BE2C (cell line): ENCODE results near the gene NEURL1.

Experiments
- DNase-seq: peaks from one replicate; pipeline ENCODE4 v3.0.0-alpha.2; 2020
- H3K27me3 ChIP-seq: fragments of 250-450 bp; sonication (Bioruptor Pico); 2 replicates; pipeline ENCODE4 v1.5.1; 2020; ENCODE audit warnings: mild to moderate bottlenecking
- H3K36me3 ChIP-seq: fragments of 250-450 bp; sonication (Bioruptor Pico); 2 replicates; pipeline ENCODE4 v1.5.1; 2020; ENCODE audit warnings: mild to moderate bottlenecking
- H3K4me1 ChIP-seq: fragments of 250-450 bp; sonication (Bioruptor Pico); 2 replicates; pipeline ENCODE4 v1.5.1; 2020
- H3K4me3 ChIP-seq: 2 replicates; pipeline ENCODE4 v1.5.1; 2011; ENCODE audit warnings: low read depth, low read length
- H3K9me3 ChIP-seq: fragments of 250-450 bp; sonication (Bioruptor Pico); 2 replicates; pipeline ENCODE4 v1.5.1; 2020
- TF ChIP-seq, protein P1 (sequence below): IDR thresholded peaks from 2 replicates; pipeline ENCODE4 v1.5.1; 2012; ENCODE audit warnings: mild to moderate bottlenecking, low read depth, low read length

Gene NEURL1

DNA sequence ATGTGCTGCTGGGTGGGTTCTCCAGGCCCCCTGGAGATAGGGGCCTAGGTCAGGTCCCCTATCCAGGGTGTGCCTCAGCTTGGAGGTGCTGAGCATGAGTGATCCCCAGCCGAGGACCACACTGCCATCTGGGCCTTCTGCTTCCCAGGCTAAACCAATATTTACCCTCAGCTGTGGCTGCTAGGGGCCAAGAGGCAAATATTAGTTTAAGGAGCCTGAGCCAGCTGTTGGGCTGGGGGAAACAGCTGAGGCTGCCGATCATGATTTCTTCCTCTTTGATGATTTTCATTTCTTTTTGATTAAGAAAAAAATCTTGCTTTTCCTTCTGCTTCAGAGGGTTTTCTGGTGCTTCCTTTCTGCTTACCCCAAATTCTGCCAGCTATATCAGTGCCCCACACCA is 83.4 kb downstream of the NEURL1 start:
- TF ChIP-seq, protein P1, sequence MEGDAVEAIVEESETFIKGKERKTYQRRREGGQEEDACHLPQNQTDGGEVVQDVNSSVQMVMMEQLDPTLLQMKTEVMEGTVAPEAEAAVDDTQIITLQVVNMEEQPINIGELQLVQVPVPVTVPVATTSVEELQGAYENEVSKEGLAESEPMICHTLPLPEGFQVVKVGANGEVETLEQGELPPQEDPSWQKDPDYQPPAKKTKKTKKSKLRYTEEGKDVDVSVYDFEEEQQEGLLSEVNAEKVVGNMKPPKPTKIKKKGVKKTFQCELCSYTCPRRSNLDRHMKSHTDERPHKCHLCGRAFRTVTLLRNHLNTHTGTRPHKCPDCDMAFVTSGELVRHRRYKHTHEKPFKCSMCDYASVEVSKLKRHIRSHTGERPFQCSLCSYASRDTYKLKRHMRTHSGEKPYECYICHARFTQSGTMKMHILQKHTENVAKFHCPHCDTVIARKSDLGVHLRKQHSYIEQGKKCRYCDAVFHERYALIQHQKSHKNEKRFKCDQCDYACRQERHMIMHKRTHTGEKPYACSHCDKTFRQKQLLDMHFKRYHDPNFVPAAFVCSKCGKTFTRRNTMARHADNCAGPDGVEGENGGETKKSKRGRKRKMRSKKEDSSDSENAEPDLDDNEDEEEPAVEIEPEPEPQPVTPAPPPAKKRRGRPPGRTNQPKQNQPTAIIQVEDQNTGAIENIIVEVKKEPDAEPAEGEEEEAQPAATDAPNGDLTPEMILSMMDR = no peak
- Histone ChIP-seq H3K36me3 (no peaks in the 10 kb centered on the region), H3K27me3 (no peaks in the 10 kb centered on the region), H3K4me3 (no peak overlapping the region), H3K4me1 (no peaks in the 10 kb centered on the region), H3K9me3 (no peaks in the 10 kb centered on the region)
- no peak for DNase-seq

- DNase-seq = no peak
- no peaks in the 10 kb centered on the region for H3K36me3 ChIP-seq
- no peak overlapping the region for H3K4me3 ChIP-seq
- H3K4me1 ChIP-seq = peaks cover 10% of the 10 kb centered on the region
- H3K9me3 ChIP-seq = no peaks in the 10 kb centered on the region
- TF ChIP-seq, protein P1 = no peak
- H3K27me3 ChIP-seq = no peaks in the 10 kb centered on the region
Observed at GRCh38 chr10:103578782-103579382, 85.4 kb downstream of the NEURL1 start.

- TF ChIP-seq, protein P1 = no peak
- Histone ChIP-seq H3K4me3 (no peak overlapping the region), H3K9me3 (no peaks in the 10 kb centered on the region), H3K36me3 (no peaks in the 10 kb centered on the region), H3K4me1 (peaks cover 10% of the 10 kb centered on the region), H3K27me3 (no peaks in the 10 kb centered on the region)
- DNase-seq = no peak
Observed at GRCh38 chr10:103580011-103580410, 86.5 kb downstream of the NEURL1 start.

GRCh38 chr10:103580430-103580829 is 86.9 kb downstream of the NEURL1 start:
- Histone ChIP-seq H3K4me1 (peaks cover 10% of the 10 kb centered on the region), H3K4me3 (no peak overlapping the region), H3K27me3 (no peaks in the 10 kb centered on the region), H3K36me3 (no peaks in the 10 kb centered on the region), H3K9me3 (no peaks in the 10 kb centered on the region)
- DNase-seq = no peak
- TF ChIP-seq, protein P1 = no peak

GRCh38 chr10:103581499-103581898 is 88.0 kb downstream of the NEURL1 start:
- Histone ChIP-seq H3K27me3 (no peaks in the 10 kb centered on the region), H3K9me3 (no peaks in the 10 kb centered on the region), H3K36me3 (no peaks in the 10 kb centered on the region), H3K4me1 (peaks cover 10% of the 10 kb centered on the region), H3K4me3 (no peak overlapping the region)
- TF ChIP-seq, protein P1 = no peak
- DNase-seq = no peak

- no peak overlapping the region for H3K4me3 ChIP-seq
- H3K27me3 ChIP-seq = no peaks in the 10 kb centered on the region
- DNase-seq = no peak
- H3K9me3 ChIP-seq = no peaks in the 10 kb centered on the region
- no peaks in the 10 kb centered on the region for H3K36me3 ChIP-seq
- H3K4me1 ChIP-seq = peaks cover 10% of the 10 kb centered on the region
- TF ChIP-seq, protein P1 = no peak
Observed at GRCh38 chr10:103582331-103583123, 89.0 kb downstream of the NEURL1 start.
